BE2C (cell line): ENCODE measurements around the gene RAI14.

Source experiments
- DNase-seq: peaks from one replicate; pipeline ENCODE4 v3.0.0-alpha.2; 2020
- H3K27me3 ChIP-seq: fragments of 250-450 bp; sonication (Bioruptor Pico); 2 replicates; pipeline ENCODE4 v1.5.1; 2020; ENCODE audit warnings: mild to moderate bottlenecking
- H3K36me3 ChIP-seq: fragments of 250-450 bp; sonication (Bioruptor Pico); 2 replicates; pipeline ENCODE4 v1.5.1; 2020; ENCODE audit warnings: mild to moderate bottlenecking
- H3K4me1 ChIP-seq: fragments of 250-450 bp; sonication (Bioruptor Pico); 2 replicates; pipeline ENCODE4 v1.5.1; 2020
- H3K4me3 ChIP-seq: 2 replicates; pipeline ENCODE4 v1.5.1; 2011; ENCODE audit warnings: low read depth, low read length
- H3K9me3 ChIP-seq: fragments of 250-450 bp; sonication (Bioruptor Pico); 2 replicates; pipeline ENCODE4 v1.5.1; 2020
- CTCF ChIP-seq: IDR thresholded peaks from 2 replicates; pipeline ENCODE4 v1.5.1; 2012; ENCODE audit warnings: mild to moderate bottlenecking, low read depth, low read length

RAI14 gene

GRCh38 chr5:34859253-34859652 lies 203.1 kb downstream of the RAI14 start:
- Histone ChIP-seq H3K27me3 (peaks cover 17% of the 10 kb centered on the region), H3K4me3 (no peak overlapping the region), H3K4me1 (no peaks in the 10 kb centered on the region), H3K9me3 (no peaks in the 10 kb centered on the region), H3K36me3 (no peaks in the 10 kb centered on the region)
- no peak for DNase-seq
- TF ChIP-seq CTCF, result no peak

- no peak for DNase-seq
- Histone ChIP-seq H3K9me3 (no peaks in the 10 kb centered on the region), H3K36me3 (no peaks in the 10 kb centered on the region), H3K4me3 (no peak overlapping the region), H3K27me3 (no peaks in the 10 kb centered on the region), H3K4me1 (no peaks in the 10 kb centered on the region)
- no peak for TF ChIP-seq CTCF
These were observed 207.8 kb downstream of the RAI14 start for GRCh38 chr5:34863946-34864345.

- no peak for TF ChIP-seq CTCF
- no peaks in the 10 kb centered on the region for H3K4me1 ChIP-seq
These were observed 209.0 kb downstream of the RAI14 start for GRCh38 chr5:34865091-34865490.

GRCh38 chr5:34866989-34867471 lies 210.9 kb downstream of the RAI14 start:
- no peak for DNase-seq
- Histone ChIP-seq H3K36me3 (no peaks in the 10 kb centered on the region), H3K9me3 (no peaks in the 10 kb centered on the region), H3K4me1 (no peaks in the 10 kb centered on the region), H3K4me3 (no peak overlapping the region), H3K27me3 (no peaks in the 10 kb centered on the region)
- no peak for TF ChIP-seq CTCF

More at GRCh38 chr5:34865091-34865490, 209.0 kb downstream of the RAI14 start:
- Histone ChIP-seq H3K4me3 (no peak overlapping the region), H3K36me3 (no peaks in the 10 kb centered on the region), H3K9me3 (no peaks in the 10 kb centered on the region), H3K27me3 (no peaks in the 10 kb centered on the region)
- no peak for DNase-seq

GRCh38 chr5:34867660-34868059 lies 211.5 kb downstream of the RAI14 start:
- H3K27me3 ChIP-seq, result 0 out of 2 replicates have a peak, but pooled peaks cover under 1% of the 10 kb centered on the region
- H3K4me3 ChIP-seq, result no peak overlapping the region
- no peaks in the 10 kb centered on the region for H3K4me1 ChIP-seq
- no peaks in the 10 kb centered on the region for H3K9me3 ChIP-seq
- TF ChIP-seq CTCF, result no peak
- H3K36me3 ChIP-seq, result no peaks in the 10 kb centered on the region
- DNase-seq, result no peak

- DNase-seq, result no peak
- H3K27me3 ChIP-seq, result peaks cover 7% of the 10 kb centered on the region
- TF ChIP-seq CTCF, result no peak
- H3K9me3 ChIP-seq, result no peaks in the 10 kb centered on the region
- no peak overlapping the region for H3K4me3 ChIP-seq
- no peaks in the 10 kb centered on the region for H3K4me1 ChIP-seq
- no peaks in the 10 kb centered on the region for H3K36me3 ChIP-seq
These were observed 212.7 kb downstream of the RAI14 start for GRCh38 chr5:34868791-34869190.
